ENCODE data around the gene UBE2E2. TPM values are rescaled to one million over a fixed set of nuclear protein-coding genes. Genes with fewer than 3 reads are reported as not detected.

Gene UBE2E2
- total and polyA plus RNA-seq, 9 donors = 25.5 to 84.9 (median 38.5) TPM

- Histone ChIP-seq H3K9me3 (no peaks in the 10 kb centered on the region), H3K27me3 (no peaks in the 10 kb centered on the region), H3K36me3 (no peaks in the 10 kb centered on the region), H3K27ac (no peak overlapping the region), H3K4me3 (no peak overlapping the region), H3K4me1 (ENCODE audit: insufficient read depth) (peaks cover 4% of the 10 kb centered on the region)
- no peak for DNase-seq
- WGBS, 3 donors = 63 to 74% (median 63%) methylated on average over 4 of the region's 4 CpGs
- TF ChIP-seq CTCF (IDR thresholded peaks at IDR 0.05) (no peak), POLR2A (IDR thresholded peaks at IDR 0.05) (no peak), EP300 (IDR thresholded peaks at IDR 0.05) (no peak)
- intact Hi-C loops (cut with DNase I) = no loop called here
Observed at GRCh38 chr3:23459889-23460546, 256.9 kb downstream of the UBE2E2 start.

GRCh38 chr3:23461069-23461468 lies 257.9 kb downstream of the UBE2E2 start:
- Histone ChIP-seq H3K9me3 (no peaks in the 10 kb centered on the region), H3K27me3 (no peaks in the 10 kb centered on the region), H3K36me3 (no peaks in the 10 kb centered on the region), H3K4me3 (no peak overlapping the region), H3K27ac (no peak overlapping the region), H3K4me1 (ENCODE audit: insufficient read depth) (peaks cover 3% of the 10 kb centered on the region)
- 95 to 98% (median 96%) methylated on average over 3 of the region's 3 CpGs for WGBS, 3 donors
- intact Hi-C loops (cut with DNase I) = no loop called here
- no peak for DNase-seq
- TF ChIP-seq POLR2A (IDR thresholded peaks at IDR 0.05) (no peak), CTCF (IDR thresholded peaks at IDR 0.05) (no peak), EP300 (IDR thresholded peaks at IDR 0.05) (no peak)

- intact Hi-C loops (cut with DNase I) = no loop called here
- Histone ChIP-seq H3K36me3 (no peaks in the 10 kb centered on the region), H3K9me3 (no peaks in the 10 kb centered on the region), H3K27ac (no peak overlapping the region), H3K4me1 (ENCODE audit: insufficient read depth) (peaks cover 3% of the 10 kb centered on the region), H3K4me3 (no peak overlapping the region), H3K27me3 (no peaks in the 10 kb centered on the region)
- no peak for DNase-seq
- TF ChIP-seq EP300 (IDR thresholded peaks at IDR 0.05) (no peak), CTCF (IDR thresholded peaks at IDR 0.05) (no peak), POLR2A (IDR thresholded peaks at IDR 0.05) (no peak)
- WGBS, 3 donors = 78 to 89% (median 88%) methylated on average over 3 of the region's 3 CpGs
Observed at GRCh38 chr3:23463791-23464190, 260.7 kb downstream of the UBE2E2 start.

- TF ChIP-seq EP300 (IDR thresholded peaks at IDR 0.05) = no peak
- no peak for TF ChIP-seq POLR2A (IDR thresholded peaks at IDR 0.05)
- no peak for TF ChIP-seq CTCF (IDR thresholded peaks at IDR 0.05)
- H3K27ac ChIP-seq = no peak overlapping the region
- intact Hi-C loops (cut with DNase I) = no loop called here
Observed at GRCh38 chr3:23465569-23465968, 262.4 kb downstream of the UBE2E2 start.

More at GRCh38 chr3:23465569-23465968, 262.4 kb downstream of the UBE2E2 start:
- Histone ChIP-seq H3K27me3 (no peaks in the 10 kb centered on the region), H3K36me3 (no peaks in the 10 kb centered on the region), H3K4me1 (ENCODE audit: insufficient read depth) (no peaks in the 10 kb centered on the region), H3K4me3 (no peak overlapping the region), H3K9me3 (no peaks in the 10 kb centered on the region)
- no peak for DNase-seq

Data from ovary (tissue), 9 donors.